HEK293 (cell line): ENCODE measurements around the gene ALG12.

Experiments
- EGR2 ChIP-seq: fragments of 450-650 bp; formaldehyde crosslinking; IDR thresholded peaks from 2 replicates; pipeline ENCODE4 v1.5.1; 2016; ENCODE audit warnings: low read depth, missing biosample characterization, missing genetic modification characterization
- KLF10 ChIP-seq: fragments of 450-650 bp; IDR thresholded peaks from 2 replicates; pipeline ENCODE4 v1.5.1; 2018; ENCODE audit warnings: missing biosample characterization, mild to moderate bottlenecking, missing genetic modification characterization
- KLF16 ChIP-seq: fragments of 450-650 bp; formaldehyde crosslinking; IDR thresholded peaks from 2 replicates; pipeline ENCODE4 v1.5.1; 2017; ENCODE audit warnings: missing biosample characterization, missing genetic modification characterization
- KLF8 ChIP-seq: fragments of 450-650 bp; formaldehyde crosslinking; IDR thresholded peaks from 2 replicates; pipeline ENCODE4 v1.5.1; 2016; ENCODE audit warnings: missing biosample characterization, missing genetic modification characterization
- SETDB1 ChIP-seq: IDR thresholded peaks from one replicate; pipeline ENCODE4 v1.6.1; 2017; ENCODE audit warnings: mild to moderate bottlenecking, low read length, moderate library complexity, mixed read lengths; ENCODE audit not compliant: insufficient read length
- SP2 ChIP-seq: fragments of 450-650 bp; formaldehyde crosslinking; IDR thresholded peaks from 2 replicates; pipeline ENCODE4 v1.5.1; 2016; ENCODE audit warnings: missing biosample characterization, missing genetic modification characterization
- ZBTB17 ChIP-seq: fragments of 450-650 bp; formaldehyde crosslinking; IDR thresholded peaks from 2 replicates; pipeline ENCODE4 v1.5.1; 2016; ENCODE audit warnings: missing biosample characterization, missing genetic modification characterization
- ZBTB20 ChIP-seq: fragments of 450-650 bp; formaldehyde crosslinking; IDR thresholded peaks from 2 replicates; pipeline ENCODE4 v1.5.1; 2016; ENCODE audit warnings: missing biosample characterization, missing genetic modification characterization
- ZFHX2 ChIP-seq: fragments of 450-650 bp; formaldehyde crosslinking; conservative IDR thresholded peaks from 2 replicates; pipeline ENCODE4 v1.5.1; 2016; ENCODE audit warnings: missing biosample characterization, missing genetic modification characterization
- ZIC2 ChIP-seq: fragments of 450-650 bp; formaldehyde crosslinking; IDR thresholded peaks from 2 replicates; pipeline ENCODE4 v1.5.1; 2016; ENCODE audit warnings: missing biosample characterization, missing genetic modification characterization
- ZNF112 ChIP-seq: fragments of 450-650 bp; formaldehyde crosslinking; IDR thresholded peaks from 2 replicates; pipeline ENCODE4 v1.5.0; 2017; ENCODE audit warnings: missing biosample characterization, missing genetic modification characterization
- ZNF114 ChIP-seq: fragments of 450-650 bp; formaldehyde crosslinking; IDR thresholded peaks from 2 replicates; pipeline ENCODE4 v1.5.0; 2017; ENCODE audit warnings: missing biosample characterization, missing genetic modification characterization
- ZNF133 ChIP-seq: fragments of 450-650 bp; formaldehyde crosslinking; IDR thresholded peaks from 2 replicates; pipeline ENCODE4 v1.5.1; 2016; ENCODE audit warnings: missing biosample characterization, missing genetic modification characterization
- ZNF138 ChIP-seq: fragments of 450-650 bp; formaldehyde crosslinking; IDR thresholded peaks from 2 replicates; pipeline ENCODE4 v1.5.1; 2016; ENCODE audit warnings: missing biosample characterization, missing genetic modification characterization, borderline replicate concordance
- ZNF19 ChIP-seq: fragments of 450-650 bp; formaldehyde crosslinking; IDR thresholded peaks from 2 replicates; pipeline ENCODE4; 2016; ENCODE audit warnings: missing biosample characterization, missing genetic modification characterization, low read depth
- ZNF341 ChIP-seq: fragments of 450-650 bp; formaldehyde crosslinking; IDR thresholded peaks from 2 replicates; pipeline ENCODE4; 2016; ENCODE audit warnings: low read depth, missing biosample characterization, missing genetic modification characterization
- ZNF416 ChIP-seq: fragments of 450-650 bp; formaldehyde crosslinking; IDR thresholded peaks from 2 replicates; pipeline ENCODE4 v1.5.1; 2016; ENCODE audit warnings: missing biosample characterization, missing genetic modification characterization
- ZNF530 ChIP-seq: fragments of 450-650 bp; formaldehyde crosslinking; IDR thresholded peaks from 2 replicates; pipeline ENCODE4 v1.5.1; 2016; ENCODE audit warnings: low read depth, missing biosample characterization, missing genetic modification characterization
- ZNF555 ChIP-seq: fragments of 450-650 bp; formaldehyde crosslinking; conservative IDR thresholded peaks from 2 replicates; pipeline ENCODE4 v1.5.1; 2017; ENCODE audit warnings: missing biosample characterization, mild to moderate bottlenecking, missing genetic modification characterization, inconsistent platforms
- ZNF623 ChIP-seq: fragments of 450-650 bp; formaldehyde crosslinking; IDR thresholded peaks from 2 replicates; pipeline ENCODE4 v1.5.1; 2016; ENCODE audit warnings: missing biosample characterization, missing genetic modification characterization
- ZNF707 ChIP-seq: fragments of 450-650 bp; formaldehyde crosslinking; IDR thresholded peaks from 2 replicates; pipeline ENCODE4 v1.5.1; 2016; ENCODE audit warnings: missing biosample characterization, missing genetic modification characterization
- ZNF777 ChIP-seq: fragments of 450-650 bp; formaldehyde crosslinking; IDR thresholded peaks from 2 replicates; pipeline ENCODE4 v1.5.1; 2017; ENCODE audit warnings: missing biosample characterization, missing genetic modification characterization, borderline replicate concordance
- ZNF791 ChIP-seq: fragments of 450-650 bp; formaldehyde crosslinking; IDR thresholded peaks from 2 replicates; pipeline ENCODE4 v1.5.1; 2016; ENCODE audit warnings: missing biosample characterization, missing genetic modification characterization
- ZNF792 ChIP-seq: fragments of 450-650 bp; formaldehyde crosslinking; IDR thresholded peaks from 2 replicates; pipeline ENCODE4 v1.5.1; 2016; ENCODE audit warnings: missing biosample characterization, missing genetic modification characterization
- TF ChIP-seq, protein P1 (sequence below): fragments of 450-650 bp; formaldehyde crosslinking; IDR thresholded peaks from 2 replicates; pipeline ENCODE4 v1.5.1; 2016; ENCODE audit warnings: missing biosample characterization, missing genetic modification characterization
- TF ChIP-seq, protein P2 (sequence below): fragments of 450-650 bp; formaldehyde crosslinking; conservative IDR thresholded peaks from 2 replicates; pipeline ENCODE4 v1.5.1; 2016; ENCODE audit warnings: low read depth, missing biosample characterization, missing genetic modification characterization
- TF ChIP-seq, protein P3 (sequence below): fragments of 450-650 bp; formaldehyde crosslinking; IDR thresholded peaks from 2 replicates; pipeline ENCODE4 v1.5.1; 2016; ENCODE audit warnings: missing biosample characterization, missing genetic modification characterization
- TF ChIP-seq, protein P4 (sequence below): fragments of 450-650 bp; formaldehyde crosslinking; IDR thresholded peaks from 2 replicates; pipeline ENCODE4 v1.5.1; 2016; ENCODE audit warnings: missing biosample characterization, missing genetic modification characterization

The ALG12 gene

DNA sequence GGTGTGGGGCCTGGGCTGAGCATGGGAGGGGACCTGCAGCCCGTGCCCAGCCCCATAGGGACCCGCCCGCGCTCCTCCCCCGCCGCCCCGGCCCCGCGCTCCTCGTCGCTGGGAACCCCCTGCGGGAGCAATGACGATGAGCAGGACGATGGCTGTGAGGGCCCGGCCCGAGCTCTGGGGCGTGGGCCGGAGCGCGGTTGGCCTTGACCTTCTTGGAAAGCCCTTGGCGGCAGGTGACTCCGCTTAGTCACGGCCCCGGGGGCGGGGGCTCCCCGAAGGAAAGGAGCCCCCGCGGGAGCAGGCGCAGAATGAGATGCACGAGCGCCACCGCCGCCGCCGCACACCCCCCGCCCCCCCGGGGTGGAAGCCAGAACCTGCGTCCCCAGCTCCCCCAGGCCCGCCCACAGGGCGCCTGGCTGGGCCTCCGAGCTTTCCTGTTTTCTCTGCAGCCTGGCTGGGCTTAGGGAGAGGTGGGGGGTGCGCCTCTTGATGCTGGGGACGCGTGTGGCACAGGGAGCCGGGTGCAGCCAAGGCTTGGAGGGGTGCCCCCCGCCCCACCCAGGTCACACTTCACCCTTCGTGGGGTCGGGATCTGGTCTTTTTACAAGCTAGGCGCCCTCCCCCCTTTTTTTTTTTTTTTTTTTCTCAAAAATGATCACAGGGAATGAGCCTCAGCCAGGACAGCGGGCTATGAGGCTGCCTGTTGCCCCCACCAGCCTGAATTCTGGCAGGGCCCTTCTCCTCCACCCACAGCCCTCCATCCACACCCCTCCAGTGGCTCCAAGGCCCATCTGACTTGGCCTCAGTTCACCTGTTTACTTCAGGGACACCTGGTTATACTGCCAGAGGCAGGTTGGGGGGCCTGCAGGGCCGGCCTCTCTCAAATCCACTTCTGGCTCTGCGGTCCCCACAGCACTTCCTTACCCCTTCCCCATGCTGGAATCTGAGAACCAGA, 18.1 kb upstream of the ALG12 start (continued):
- TF ChIP-seq ZBTB20 (tag by site-specific recombination) = peak; percentile 54; the same call in 1 of the 2 replicates
- peak; percentile 69; the same call in 1 of the 2 replicates for TF ChIP-seq KLF8 (tag by site-specific recombination)
- no peak for TF ChIP-seq ZNF777 (tag by site-specific recombination)
- TF ChIP-seq SP2 (tag by site-specific recombination) = peak; percentile 63
- no peak for TF ChIP-seq ZNF138 (tag by site-specific recombination)
- no peak for TF ChIP-seq ZNF792 (tag by site-specific recombination)
- TF ChIP-seq ZNF341 = 0 out of 2 replicates have a peak, but pooled peaks have one; percentile 18
- no peak for TF ChIP-seq ZNF555 (tag by site-specific recombination)
- TF ChIP-seq ZBTB17 = peak; percentile 52
- TF ChIP-seq, protein P1, sequence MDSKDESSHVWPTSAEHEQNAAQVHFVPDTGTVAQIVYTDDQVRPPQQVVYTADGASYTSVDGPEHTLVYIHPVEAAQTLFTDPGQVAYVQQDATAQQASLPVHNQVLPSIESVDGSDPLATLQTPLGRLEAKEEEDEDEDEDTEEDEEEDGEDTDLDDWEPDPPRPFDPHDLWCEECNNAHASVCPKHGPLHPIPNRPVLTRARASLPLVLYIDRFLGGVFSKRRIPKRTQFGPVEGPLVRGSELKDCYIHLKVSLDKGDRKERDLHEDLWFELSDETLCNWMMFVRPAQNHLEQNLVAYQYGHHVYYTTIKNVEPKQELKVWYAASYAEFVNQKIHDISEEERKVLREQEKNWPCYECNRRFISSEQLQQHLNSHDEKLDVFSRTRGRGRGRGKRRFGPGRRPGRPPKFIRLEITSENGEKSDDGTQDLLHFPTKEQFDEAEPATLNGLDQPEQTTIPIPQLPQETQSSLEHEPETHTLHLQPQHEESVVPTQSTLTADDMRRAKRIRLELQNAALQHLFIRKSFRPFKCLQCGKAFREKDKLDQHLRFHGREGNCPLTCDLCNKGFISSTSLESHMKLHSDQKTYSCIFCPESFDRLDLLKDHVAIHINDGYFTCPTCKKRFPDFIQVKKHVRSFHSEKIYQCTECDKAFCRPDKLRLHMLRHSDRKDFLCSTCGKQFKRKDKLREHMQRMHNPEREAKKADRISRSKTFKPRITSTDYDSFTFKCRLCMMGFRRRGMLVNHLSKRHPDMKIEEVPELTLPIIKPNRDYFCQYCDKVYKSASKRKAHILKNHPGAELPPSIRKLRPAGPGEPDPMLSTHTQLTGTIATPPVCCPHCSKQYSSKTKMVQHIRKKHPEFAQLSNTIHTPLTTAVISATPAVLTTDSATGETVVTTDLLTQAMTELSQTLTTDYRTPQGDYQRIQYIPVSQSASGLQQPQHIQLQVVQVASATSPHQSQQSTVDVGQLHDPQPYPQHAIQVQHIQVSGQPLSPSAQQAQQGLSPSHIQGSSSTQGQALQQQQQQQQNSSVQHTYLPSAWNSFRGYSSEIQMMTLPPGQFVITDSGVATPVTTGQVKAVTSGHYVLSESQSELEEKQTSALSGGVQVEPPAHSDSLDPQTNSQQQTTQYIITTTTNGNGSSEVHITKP = peak; percentile 88
- TF ChIP-seq EGR2 = peak; percentile 86
- no peak for TF ChIP-seq SETDB1
- peak; percentile 93 for TF ChIP-seq ZFHX2
- TF ChIP-seq, protein P2, sequence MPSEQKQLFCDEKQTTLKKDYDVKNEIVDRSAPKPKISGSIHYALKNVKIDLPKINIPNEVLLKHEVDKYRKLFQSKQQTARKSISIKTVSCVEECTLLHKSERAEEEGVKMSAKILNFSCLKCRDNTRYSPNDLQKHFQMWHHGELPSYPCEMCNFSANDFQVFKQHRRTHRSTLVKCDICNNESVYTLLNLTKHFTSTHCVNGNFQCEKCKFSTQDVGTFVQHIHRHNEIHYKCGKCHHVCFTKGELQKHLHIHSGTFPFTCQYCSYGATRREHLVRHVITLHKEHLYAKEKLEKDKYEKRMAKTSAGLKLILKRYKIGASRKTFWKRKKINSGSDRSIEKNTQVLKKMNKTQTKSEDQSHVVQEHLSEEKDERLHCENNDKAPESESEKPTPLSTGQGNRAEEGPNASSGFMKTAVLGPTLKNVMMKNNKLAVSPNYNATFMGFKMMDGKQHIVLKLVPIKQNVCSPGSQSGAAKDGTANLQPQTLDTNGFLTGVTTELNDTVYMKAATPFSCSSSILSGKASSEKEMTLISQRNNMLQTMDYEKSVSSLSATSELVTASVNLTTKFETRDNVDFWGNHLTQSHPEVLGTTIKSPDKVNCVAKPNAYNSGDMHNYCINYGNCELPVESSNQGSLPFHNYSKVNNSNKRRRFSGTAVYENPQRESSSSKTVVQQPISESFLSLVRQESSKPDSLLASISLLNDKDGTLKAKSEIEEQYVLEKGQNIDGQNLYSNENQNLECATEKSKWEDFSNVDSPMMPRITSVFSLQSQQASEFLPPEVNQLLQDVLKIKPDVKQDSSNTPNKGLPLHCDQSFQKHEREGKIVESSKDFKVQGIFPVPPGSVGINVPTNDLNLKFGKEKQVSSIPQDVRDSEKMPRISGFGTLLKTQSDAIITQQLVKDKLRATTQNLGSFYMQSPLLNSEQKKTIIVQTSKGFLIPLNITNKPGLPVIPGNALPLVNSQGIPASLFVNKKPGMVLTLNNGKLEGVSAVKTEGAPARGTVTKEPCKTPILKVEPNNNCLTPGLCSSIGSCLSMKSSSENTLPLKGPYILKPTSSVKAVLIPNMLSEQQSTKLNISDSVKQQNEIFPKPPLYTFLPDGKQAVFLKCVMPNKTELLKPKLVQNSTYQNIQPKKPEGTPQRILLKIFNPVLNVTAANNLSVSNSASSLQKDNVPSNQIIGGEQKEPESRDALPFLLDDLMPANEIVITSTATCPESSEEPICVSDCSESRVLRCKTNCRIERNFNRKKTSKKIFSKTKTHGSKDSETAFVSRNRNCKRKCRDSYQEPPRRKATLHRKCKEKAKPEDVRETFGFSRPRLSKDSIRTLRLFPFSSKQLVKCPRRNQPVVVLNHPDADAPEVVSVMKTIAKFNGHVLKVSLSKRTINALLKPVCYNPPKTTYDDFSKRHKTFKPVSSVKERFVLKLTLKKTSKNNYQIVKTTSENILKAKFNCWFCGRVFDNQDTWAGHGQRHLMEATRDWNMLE (tag by site-specific recombination) = no peak
- TF ChIP-seq ZNF707 (tag by site-specific recombination) = no peak
- peak; percentile 51 for TF ChIP-seq KLF10 (tag by site-specific recombination)
- TF ChIP-seq ZNF623 (tag by site-specific recombination) = no peak
- TF ChIP-seq ZNF530 (tag by site-specific recombination) = no peak
- TF ChIP-seq ZIC2 = peak; percentile 90
- TF ChIP-seq, protein P3, sequence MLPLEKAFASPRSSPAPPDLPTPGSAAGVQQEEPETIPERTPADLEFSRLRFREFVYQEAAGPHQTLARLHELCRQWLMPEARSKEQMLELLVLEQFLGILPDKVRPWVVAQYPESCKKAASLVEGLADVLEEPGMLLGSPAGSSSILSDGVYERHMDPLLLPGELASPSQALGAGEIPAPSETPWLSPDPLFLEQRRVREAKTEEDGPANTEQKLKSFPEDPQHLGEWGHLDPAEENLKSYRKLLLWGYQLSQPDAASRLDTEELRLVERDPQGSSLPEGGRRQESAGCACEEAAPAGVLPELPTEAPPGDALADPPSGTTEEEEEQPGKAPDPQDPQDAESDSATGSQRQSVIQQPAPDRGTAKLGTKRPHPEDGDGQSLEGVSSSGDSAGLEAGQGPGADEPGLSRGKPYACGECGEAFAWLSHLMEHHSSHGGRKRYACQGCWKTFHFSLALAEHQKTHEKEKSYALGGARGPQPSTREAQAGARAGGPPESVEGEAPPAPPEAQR = no peak
- TF ChIP-seq KLF16 (tag by site-specific recombination) = peak; percentile 52; the same call in 1 of the 2 replicates
- no peak for TF ChIP-seq ZNF19 (tag by site-specific recombination)
- TF ChIP-seq ZNF416 (tag by site-specific recombination) = no peak
- TF ChIP-seq ZNF114 (tag by site-specific recombination) = no peak
- TF ChIP-seq ZNF133 (tag by site-specific recombination) = no peak
- TF ChIP-seq, protein P4, sequence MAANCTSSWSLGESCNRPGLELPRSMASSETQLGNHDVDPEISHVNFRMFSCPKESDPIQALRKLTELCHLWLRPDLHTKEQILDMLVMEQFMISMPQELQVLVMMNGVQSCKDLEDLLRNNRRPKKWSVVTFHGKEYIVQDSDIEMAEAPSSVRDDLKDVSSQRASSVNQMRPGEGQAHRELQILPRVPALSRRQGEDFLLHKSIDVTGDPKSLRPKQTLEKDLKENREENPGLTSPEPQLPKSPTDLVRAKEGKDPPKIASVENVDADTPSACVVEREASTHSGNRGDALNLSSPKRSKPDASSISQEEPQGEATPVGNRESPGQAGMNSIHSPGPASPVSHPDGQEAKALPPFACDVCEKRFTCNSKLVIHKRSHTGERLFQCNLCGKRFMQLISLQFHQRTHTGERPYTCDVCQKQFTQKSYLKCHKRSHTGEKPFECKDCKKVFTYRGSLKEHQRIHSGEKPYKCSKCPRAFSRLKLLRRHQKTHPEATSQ (tag by site-specific recombination) = no peak
- TF ChIP-seq ZNF791 (tag by site-specific recombination) = no peak
- no peak for TF ChIP-seq ZNF112 (tag by site-specific recombination)
